H9 (cell line): Measurements from ENCODE around the gene ANKMY1. TPM values are rescaled to one million over a fixed set of nuclear protein-coding genes. Genes with fewer than 3 reads are reported as not detected.
"Not testable (repeated sequence)": the region's sequence is repeated elsewhere in the genome, so short reads cannot be mapped to it uniquely, and the experiment has no call there.

ENCODE experiments used
- DNase-seq: peaks from one replicate; pipeline ENCODE4 v3.0.0-alpha.2; 2017
- H2AFZ ChIP-seq: one replicate; pipeline ENCODE4 v1.6.1; 2013; ENCODE audit warnings: mild to moderate bottlenecking, low read length, control low read depth, moderate library complexity
- H2AK5ac ChIP-seq: 2 replicates; pipeline ENCODE4 v1.6.1; 2013; ENCODE audit warnings: low read length, control low read depth, mixed read lengths; ENCODE audit not compliant: insufficient read length
- H2BK120ac ChIP-seq: one replicate; pipeline ENCODE4 v1.6.1; 2013; ENCODE audit warnings: low read depth, mild to moderate bottlenecking, low read length, control low read depth, inconsistent platforms; ENCODE audit not compliant: poor library complexity, severe bottlenecking
- H2BK12ac ChIP-seq: 2 replicates; pipeline ENCODE4 v1.6.1; 2013; ENCODE audit warnings: low read length, control low read depth, mixed read lengths, low read depth; ENCODE audit not compliant: insufficient read length
- H2BK15ac ChIP-seq: 2 replicates; pipeline ENCODE4 v1.6.1; 2013; ENCODE audit warnings: low read depth, low read length, control low read depth
- H2BK20ac ChIP-seq: one replicate; pipeline ENCODE4 v1.6.1; 2013; ENCODE audit warnings: low read depth, mild to moderate bottlenecking, low read length, control low read depth, inconsistent platforms; ENCODE audit not compliant: poor library complexity, severe bottlenecking
- H2BK5ac ChIP-seq: 2 replicates; pipeline ENCODE4 v1.6.1; 2013; ENCODE audit warnings: low read length, control low read depth, mixed read lengths; ENCODE audit not compliant: insufficient read length
- H3K14ac ChIP-seq: 2 replicates; pipeline ENCODE4 v1.6.1; 2013; ENCODE audit warnings: low read length, control low read depth; ENCODE audit not compliant: insufficient read depth
- H3K18ac ChIP-seq: 2 replicates; pipeline ENCODE4 v1.6.1; 2013; ENCODE audit warnings: low read depth, mild to moderate bottlenecking, mixed read lengths, low read length, control low read depth; ENCODE audit not compliant: insufficient read length
- H3K23ac ChIP-seq: 2 replicates; pipeline ENCODE4 v1.6.1; 2013; ENCODE audit warnings: low read length, control low read depth, mixed read lengths, low read depth; ENCODE audit not compliant: insufficient read length
- H3K23me2 ChIP-seq: 2 replicates; pipeline ENCODE4 v1.6.1; 2013; ENCODE audit warnings: low read depth, mild to moderate bottlenecking, mixed read lengths, low read length, control low read depth; ENCODE audit not compliant: insufficient read length, poor library complexity, severe bottlenecking
- H3K27ac ChIP-seq: 2 replicates; pipeline ENCODE4 v1.5.1; 2013; ENCODE audit warnings: low read length, control low read depth, mixed read lengths, low read depth; ENCODE audit not compliant: insufficient read length
- H3K27me3 ChIP-seq: 2 replicates; pipeline ENCODE4 v1.6.1; 2013; ENCODE audit warnings: low read length, control low read depth, inconsistent platforms; ENCODE audit not compliant: insufficient read depth
- H3K4ac ChIP-seq: 2 replicates; pipeline ENCODE4 v1.6.1; 2013; ENCODE audit warnings: low read depth, mild to moderate bottlenecking, control low read depth, inconsistent platforms, low read length, moderate library complexity
- H3K4me1 ChIP-seq: 2 replicates; pipeline ENCODE4 v1.6.1; 2013; ENCODE audit warnings: low read length, control low read depth, inconsistent platforms; ENCODE audit not compliant: insufficient read depth
- H3K4me2 ChIP-seq: 2 replicates; pipeline ENCODE4 v1.6.1; 2013; ENCODE audit warnings: low read length, control low read depth, mixed read lengths; ENCODE audit not compliant: insufficient read length, insufficient read depth
- H3K56ac ChIP-seq: 2 replicates; pipeline ENCODE4 v1.6.1; 2013; ENCODE audit warnings: low read depth, mild to moderate bottlenecking, mixed read lengths, low read length, control low read depth; ENCODE audit not compliant: insufficient read length
- H3K79me1 ChIP-seq: 2 replicates; pipeline ENCODE4 v1.6.1; 2013; ENCODE audit warnings: low read depth, mild to moderate bottlenecking, moderate library complexity, low read length, control low read depth, inconsistent platforms; ENCODE audit not compliant: insufficient read depth, poor library complexity, severe bottlenecking
- H3K79me2 ChIP-seq: 2 replicates; pipeline ENCODE4 v1.6.1; 2013; ENCODE audit warnings: low read length, control low read depth, inconsistent platforms; ENCODE audit not compliant: insufficient read depth
- H3K9ac ChIP-seq: 2 replicates; pipeline ENCODE4 v1.6.1; 2013; ENCODE audit warnings: low read length, control low read depth, mixed read lengths; ENCODE audit not compliant: insufficient read length; ENCODE audit errors: extremely low read depth
- H3K9me3 ChIP-seq: one replicate; pipeline ENCODE4 v1.6.1; 2013; ENCODE audit warnings: low read depth, low read length, inconsistent platforms; ENCODE audit not compliant: control insufficient read depth
- H3T11ph ChIP-seq: one replicate; pipeline ENCODE4 v1.6.1; 2013; ENCODE audit warnings: mild to moderate bottlenecking, low read length, control low read depth, inconsistent platforms
- H4K20me1 ChIP-seq: one replicate; pipeline ENCODE4 v1.6.1; 2013; ENCODE audit not compliant: control insufficient read depth, insufficient read length, insufficient read depth
- H4K5ac ChIP-seq: 2 replicates; pipeline ENCODE4 v1.6.1; 2013; ENCODE audit warnings: low read depth, mild to moderate bottlenecking, mixed read lengths, low read length, control low read depth; ENCODE audit not compliant: insufficient read length
- H4K8ac ChIP-seq: replicated peaks from 2 replicates; pipeline ENCODE4 v1.6.1; 2013; ENCODE audit warnings: low read length, control low read depth, mixed read lengths, low read depth; ENCODE audit not compliant: insufficient read length
- H4K91ac ChIP-seq: 2 replicates; pipeline ENCODE4 v1.6.1; 2013; ENCODE audit warnings: low read depth, mild to moderate bottlenecking, moderate library complexity, mixed read lengths, low read length, control low read depth; ENCODE audit not compliant: insufficient read length
- H3K27ac Mint-ChIP-seq, 3 experiments: 2 replicates in 2 of 3; 3 replicates in 1 of 3; pipeline ENCODE4 v1.8.0; 2020 to 2021; ENCODE audit warnings: mixed read lengths in 3 of 3, mild to moderate bottlenecking in 1 of 3, moderate library complexity in 1 of 3
- H3K27me3 Mint-ChIP-seq: 2 replicates; pipeline ENCODE4 v1.8.0; 2021; ENCODE audit warnings: low read depth, mild to moderate bottlenecking, moderate library complexity, mixed read lengths
- H3K36me3 Mint-ChIP-seq, 3 experiments: 2 replicates in 2 of 3; 3 replicates in 1 of 3; pipeline ENCODE4 v1.8.0; 2020 to 2021; ENCODE audit warnings: low read depth in 3 of 3, mixed read lengths in 3 of 3; ENCODE audit not compliant: insufficient read depth in 1 of 3
- H3K4me1 Mint-ChIP-seq, 2 experiments: 2 replicates each; pipeline ENCODE4 v1.8.0; 2020; ENCODE audit warnings: mixed read lengths in 2 of 2
- H3K4me3 Mint-ChIP-seq, 2 experiments: 2 replicates in 1 of 2; 3 replicates in 1 of 2; pipeline ENCODE4 v1.8.0; 2020 to 2021; ENCODE audit warnings: mild to moderate bottlenecking in 2 of 2, mixed read lengths in 2 of 2, moderate library complexity in 1 of 2
- H3K9me3 Mint-ChIP-seq, 2 experiments: 2 replicates in 1 of 2; 3 replicates in 1 of 2; pipeline ENCODE4 v1.8.0; 2020; ENCODE audit warnings: mild to moderate bottlenecking in 2 of 2, mixed read lengths in 2 of 2, moderate library complexity in 1 of 2
- WGBS: extraction: QIAGEN DNeasy Blood & Tissue Kit; methylation state at CpG from one replicate; pipeline ENCODE4 v1.1.7; 2013; ENCODE audit warnings: missing lambda C conversion rate, low lambda C conversion rate, mixed read lengths; ENCODE audit not compliant: insufficient read length; ENCODE audit errors: extremely low coverage; 5-methylcytosine and 5-hydroxymethylcytosine counted together
- total RNA-seq: library from RNA; stranded (reverse); gene quantifications from 2 replicates; pipeline ENCODE4 v1.2.1, GENCODE V29; 2021
- TF ChIP-seq, protein P1 (sequence below): fragments of 200-600 bp; sonication (generic); conservative IDR thresholded peaks from 3 replicates; pipeline ENCODE4 v1.8.0; 2021; ENCODE audit warnings: antibody characterized with exemption, mild to moderate bottlenecking

ANKMY1 gene
- total RNA-seq, 1 experiment from 2014 or later = 13.7 TPM

DNA sequence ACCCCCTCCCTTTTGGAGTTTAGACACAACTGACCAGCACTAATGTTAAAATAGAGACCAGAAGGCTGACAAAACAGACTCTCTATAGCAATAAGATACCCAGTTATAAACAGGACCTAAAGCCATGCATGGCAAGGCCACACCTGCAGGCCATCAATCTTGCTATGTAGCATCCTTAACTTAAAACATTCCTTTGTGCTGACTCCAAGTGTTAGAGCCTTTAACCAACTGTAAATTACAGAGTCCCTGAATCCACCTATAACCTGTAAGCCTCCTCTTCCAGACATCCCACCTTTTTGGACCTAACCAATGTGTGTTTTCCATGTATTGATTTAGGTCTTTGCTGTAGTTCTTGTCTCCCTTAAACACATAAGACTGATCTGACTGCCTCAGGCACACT lies 17.9 kb downstream of the ANKMY1 start:
- Histone ChIP-seq H3K4ac (no peak overlapping the region), H3K14ac (no peak overlapping the region), H2AK5ac (no peak overlapping the region), H4K5ac (no peak overlapping the region), H2BK15ac (no peak overlapping the region), H2BK12ac (no peak overlapping the region), H4K91ac (no peak overlapping the region), H2BK5ac (no peak overlapping the region), H2BK20ac (no peak overlapping the region), H3T11ph (no peak overlapping the region), H3K56ac (no peak overlapping the region), H4K8ac (no peak overlapping the region), H3K23ac (no peak overlapping the region), H3K27ac (no peak overlapping the region), H2BK120ac (no peak overlapping the region), H3K4me2 (no peak overlapping the region), H3K79me2 (no peaks in the 10 kb centered on the region), H3K79me1 (no peaks in the 10 kb centered on the region), H3K23me2 (no peaks in the 10 kb centered on the region), H3K18ac (no peak overlapping the region), H3K27me3 (no peaks in the 10 kb centered on the region), H3K9me3 (peaks cover 7% of the 10 kb centered on the region), H3K9ac (no peak overlapping the region), H2AFZ (no peak overlapping the region), H4K20me1 (no peaks in the 10 kb centered on the region), H3K4me1 (no peaks in the 10 kb centered on the region)
- H3K36me3 Mint-ChIP-seq = peaks cover 31 to 40% (median 34%) of the 10 kb centered on the region in 3 experiments
- H3K9me3 Mint-ChIP-seq = peaks cover 11 to 23% of the 10 kb centered on the region in 2 experiments
- TF ChIP-seq, protein P1, sequence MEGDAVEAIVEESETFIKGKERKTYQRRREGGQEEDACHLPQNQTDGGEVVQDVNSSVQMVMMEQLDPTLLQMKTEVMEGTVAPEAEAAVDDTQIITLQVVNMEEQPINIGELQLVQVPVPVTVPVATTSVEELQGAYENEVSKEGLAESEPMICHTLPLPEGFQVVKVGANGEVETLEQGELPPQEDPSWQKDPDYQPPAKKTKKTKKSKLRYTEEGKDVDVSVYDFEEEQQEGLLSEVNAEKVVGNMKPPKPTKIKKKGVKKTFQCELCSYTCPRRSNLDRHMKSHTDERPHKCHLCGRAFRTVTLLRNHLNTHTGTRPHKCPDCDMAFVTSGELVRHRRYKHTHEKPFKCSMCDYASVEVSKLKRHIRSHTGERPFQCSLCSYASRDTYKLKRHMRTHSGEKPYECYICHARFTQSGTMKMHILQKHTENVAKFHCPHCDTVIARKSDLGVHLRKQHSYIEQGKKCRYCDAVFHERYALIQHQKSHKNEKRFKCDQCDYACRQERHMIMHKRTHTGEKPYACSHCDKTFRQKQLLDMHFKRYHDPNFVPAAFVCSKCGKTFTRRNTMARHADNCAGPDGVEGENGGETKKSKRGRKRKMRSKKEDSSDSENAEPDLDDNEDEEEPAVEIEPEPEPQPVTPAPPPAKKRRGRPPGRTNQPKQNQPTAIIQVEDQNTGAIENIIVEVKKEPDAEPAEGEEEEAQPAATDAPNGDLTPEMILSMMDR = no peak
- no peak overlapping the region for H3K4me3 Mint-ChIP-seq
- H3K4me1 Mint-ChIP-seq = peaks cover 4 to 5% of the 10 kb centered on the region in 2 experiments; a peak in 2 of 4 replicates
- H3K27ac Mint-ChIP-seq = no peak overlapping the region
- DNase-seq = no peak
- H3K27me3 Mint-ChIP-seq = no peaks in the 10 kb centered on the region

DNA sequence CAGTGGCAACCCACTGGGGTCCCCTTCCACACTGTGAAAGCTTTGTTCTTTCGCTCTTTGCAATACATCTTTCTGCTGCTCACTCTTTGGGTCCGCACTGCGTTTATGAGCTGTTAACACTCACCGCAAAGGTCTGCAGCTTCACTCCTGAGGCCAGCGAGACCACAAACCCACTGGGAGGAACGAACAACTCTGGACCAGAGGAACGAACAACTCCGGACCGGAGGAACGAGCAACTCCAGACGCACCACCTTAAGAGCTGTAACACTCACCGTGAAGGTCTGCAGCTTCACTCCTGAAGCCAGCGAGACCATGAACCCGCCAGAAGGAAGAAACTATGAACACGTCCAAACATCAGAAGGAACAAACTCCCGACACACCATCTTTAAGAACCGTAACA lies 18.7 kb downstream of the ANKMY1 start:
- not testable (repeated sequence) for H2AK5ac ChIP-seq, H3K4ac ChIP-seq, H4K91ac ChIP-seq, H2BK20ac ChIP-seq, H2BK120ac ChIP-seq, H3K4me1 ChIP-seq, H3K27ac Mint-ChIP-seq, H3K27ac ChIP-seq, H3K56ac ChIP-seq, H3K4me1 Mint-ChIP-seq, H3K18ac ChIP-seq, H3T11ph ChIP-seq, H2BK15ac ChIP-seq, H3K27me3 Mint-ChIP-seq, H2BK12ac ChIP-seq, H3K27me3 ChIP-seq, H3K14ac ChIP-seq, DNase-seq, H4K20me1 ChIP-seq, H4K8ac ChIP-seq, H3K4me3 Mint-ChIP-seq, H3K9me3 ChIP-seq, H2AFZ ChIP-seq, H3K23ac ChIP-seq, H3K23me2 ChIP-seq, H3K9ac ChIP-seq, H3K79me2 ChIP-seq, H2BK5ac ChIP-seq, H3K4me2 ChIP-seq, H3K79me1 ChIP-seq, H4K5ac ChIP-seq
- Mint-ChIP-seq H3K9me3 (peaks cover 11 to 19% of the 10 kb centered on the region in 2 experiments), H3K36me3 (peaks cover 32 to 39% (median 38%) of the 10 kb centered on the region in 3 experiments)
- no CpG with 5 or more reads among the region's 17 CpGs for WGBS
